ENCODE measurements around the gene CACNB2. TPM values are rescaled to one million over a fixed set of nuclear protein-coding genes. Genes with fewer than 3 reads are reported as not detected.

CACNB2 gene
- total RNA-seq, 4 donors from 2014 or later: 0.16 to 2.4 (median 1.8) TPM

Other genes with a start within 250 kb of the CACNB2 start
- under 1 TPM in 2 of 4 donors, not detected in 2; 0.17 to 0.49 TPM for gene SLC39A12, start 188.5 kb upstream of the CACNB2 start, total RNA-seq

Measured in subcutaneous adipose tissue (tissue), 4 donors.